GM21390 (cell line): ENCODE data around the gene AXIN2.

Source experiments
- ATAC-seq: cut with Tn5 transposase; IDR thresholded peaks from one replicate; pipeline ENCODE4 v1.9.1; 2021; ENCODE audit not compliant: unreplicated experiment

AXIN2 gene

DNA sequence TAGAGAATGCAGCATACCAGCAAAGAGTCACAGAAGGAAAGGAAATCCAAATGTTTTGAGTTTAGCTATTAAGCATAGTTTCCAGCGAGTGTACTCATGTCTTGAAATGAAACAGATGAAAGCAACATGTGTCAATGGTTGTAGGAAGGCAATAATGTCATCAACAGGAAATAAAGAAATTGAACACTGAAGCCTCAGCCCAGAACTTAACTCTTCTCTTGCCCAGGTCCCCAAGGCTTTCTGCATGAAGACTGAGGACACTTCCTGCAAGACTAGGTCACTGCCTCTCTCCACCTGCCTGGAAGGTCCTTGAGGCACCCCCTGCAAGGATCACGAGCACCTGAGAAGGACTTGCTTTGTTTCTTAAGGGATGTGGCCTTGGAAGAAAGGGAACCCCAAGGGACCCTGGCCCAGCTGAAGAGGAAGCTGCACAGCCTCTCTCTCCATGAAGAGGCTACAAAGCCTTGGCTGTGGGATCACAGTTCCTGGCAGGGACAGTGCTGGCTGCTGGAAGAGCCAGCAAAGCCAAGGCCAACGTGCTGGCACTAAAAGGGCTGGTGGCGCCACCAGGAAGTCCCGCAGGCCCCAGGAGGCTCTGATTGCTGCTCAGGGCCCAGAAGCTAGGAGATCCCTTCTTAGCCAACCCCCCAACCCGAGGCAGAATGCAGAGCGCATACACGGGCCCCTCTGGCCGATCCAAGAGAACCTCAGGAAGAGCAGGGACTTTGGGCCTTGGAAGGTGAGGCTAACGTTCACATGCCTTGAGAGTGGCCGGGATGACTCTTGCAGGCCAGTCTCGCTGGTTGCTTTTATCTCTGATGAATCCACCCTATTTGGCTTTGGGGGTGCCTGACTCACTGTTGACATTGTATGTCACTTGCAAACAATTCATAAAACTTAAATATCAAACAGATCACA, 23.4 kb upstream of the AXIN2 start:
- ATAC-seq = no peak

DNA sequence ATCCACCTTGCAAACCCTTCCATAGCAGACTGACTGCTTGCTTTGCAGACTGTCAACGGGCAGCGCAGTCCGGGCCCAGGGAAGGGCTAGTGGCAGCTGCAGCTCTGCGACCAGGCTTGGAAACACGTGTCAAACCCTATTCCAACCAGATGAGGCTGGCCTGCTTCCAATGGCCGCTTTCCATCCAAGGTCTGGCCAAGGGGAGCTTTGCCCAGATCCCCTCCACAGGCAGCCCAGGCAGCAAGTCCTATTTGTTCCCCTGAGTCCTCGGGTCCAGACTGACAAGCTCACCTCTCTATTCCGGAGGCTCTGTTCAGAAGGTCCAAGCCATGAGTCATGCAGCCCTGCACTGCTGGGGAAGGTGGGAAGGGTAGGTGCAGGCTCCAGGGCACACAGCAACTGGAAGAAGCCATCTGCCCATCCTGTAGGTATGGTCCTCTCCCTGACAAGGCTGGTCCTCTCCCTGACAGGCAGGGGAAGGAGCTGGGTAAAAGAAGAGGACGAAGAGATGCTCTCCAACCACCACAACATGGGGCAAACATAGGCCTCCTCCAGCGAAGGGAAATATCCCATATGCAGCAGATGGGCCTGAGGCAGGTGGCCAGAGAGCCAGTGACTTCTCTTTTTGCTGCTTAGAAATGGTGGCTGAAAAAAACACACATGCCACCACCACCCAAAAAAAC, 22.6 kb upstream of the AXIN2 start:
- ATAC-seq = no peak

DNA sequence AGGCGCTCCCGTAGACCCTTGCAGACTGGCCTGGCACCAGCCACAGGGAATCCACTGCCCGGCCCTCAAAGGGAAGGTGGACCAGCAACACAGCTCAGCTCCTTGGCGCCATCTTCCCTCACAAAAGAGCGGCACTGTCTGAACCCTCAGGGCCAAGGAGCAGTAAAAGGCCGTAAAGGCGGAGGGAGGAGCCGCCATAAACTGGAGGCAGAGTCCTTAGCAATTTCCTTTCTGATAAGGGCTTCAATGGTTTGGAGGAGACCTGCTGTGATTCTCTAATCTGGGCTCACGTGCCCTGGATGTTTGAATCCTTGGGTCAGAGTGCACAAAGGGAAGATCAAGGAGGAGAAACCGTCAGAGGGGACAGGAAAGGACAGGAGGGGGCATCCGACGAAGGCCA, 15.5 kb upstream of the AXIN2 start:
- no peak for ATAC-seq

DNA sequence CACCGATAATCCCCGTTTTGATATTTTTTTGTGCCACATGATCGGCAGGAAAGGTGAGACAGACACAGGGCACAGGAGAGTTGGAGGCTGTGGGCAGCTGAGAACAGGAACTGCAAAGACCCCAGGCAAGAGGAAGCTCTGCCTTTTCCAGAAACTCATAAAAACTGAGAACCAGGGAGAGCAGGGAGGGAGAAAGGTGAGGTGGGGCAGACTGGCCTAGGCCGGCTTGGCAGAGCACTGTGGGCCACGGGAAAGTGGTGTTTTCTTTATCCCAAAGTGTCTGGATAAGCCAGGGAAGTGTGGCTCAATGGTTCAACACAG, 11.8 kb upstream of the AXIN2 start:
- ATAC-seq = no peak

DNA sequence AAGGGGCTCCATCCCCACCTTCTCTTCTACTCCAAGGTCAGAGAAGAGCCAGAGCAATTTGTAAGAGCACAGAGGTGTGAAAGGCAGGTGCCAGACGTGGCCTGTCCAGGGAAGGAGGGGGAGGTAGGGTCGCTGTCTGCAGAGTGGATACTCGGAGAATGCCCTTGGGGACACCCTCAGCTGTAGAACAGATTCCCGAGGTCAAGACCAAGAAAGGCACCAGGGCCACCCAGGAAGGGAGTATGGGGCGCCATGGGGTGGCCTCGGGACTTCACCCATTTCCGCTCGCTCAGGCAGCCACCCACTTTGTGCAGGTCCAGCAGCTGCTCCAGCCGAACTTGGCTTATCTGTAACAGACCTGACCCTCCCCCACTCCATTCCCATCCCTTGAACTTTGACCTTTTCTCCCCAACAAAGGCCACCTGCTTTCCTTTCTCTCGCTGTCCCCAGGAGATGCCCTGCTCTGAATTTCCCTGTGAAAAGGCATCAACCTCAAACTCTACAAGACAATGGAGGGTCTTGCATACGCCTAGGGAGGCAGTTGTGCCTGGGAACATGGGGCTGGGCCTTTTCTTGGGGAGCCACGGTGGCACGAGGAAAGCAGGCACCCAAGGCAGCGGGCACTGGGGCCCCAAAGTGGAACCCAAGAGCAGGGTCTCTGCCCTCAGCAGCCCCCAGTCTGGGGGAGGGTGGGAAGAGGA, 11.3 kb upstream of the AXIN2 start:
- ATAC-seq = no peak

DNA sequence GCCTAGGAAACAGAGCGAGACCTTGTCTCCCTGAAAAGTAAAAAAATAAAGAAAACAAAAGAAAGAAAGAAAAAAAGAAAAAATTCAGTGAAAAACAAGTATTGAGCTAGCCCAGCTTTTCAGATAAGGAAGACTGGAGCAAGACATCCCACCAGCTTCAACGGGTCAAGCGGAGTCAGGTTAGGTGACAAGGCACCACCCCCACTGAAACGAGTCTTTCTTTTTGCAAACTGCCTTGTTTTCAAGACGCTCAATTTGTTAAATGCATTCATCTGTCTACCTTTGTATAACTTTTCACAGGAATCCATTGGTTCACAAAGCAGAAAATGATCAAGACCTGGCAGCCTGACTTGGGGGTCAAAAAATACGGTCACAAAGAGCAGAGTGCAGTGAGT, 10.7 kb upstream of the AXIN2 start:
- no peak for ATAC-seq

DNA sequence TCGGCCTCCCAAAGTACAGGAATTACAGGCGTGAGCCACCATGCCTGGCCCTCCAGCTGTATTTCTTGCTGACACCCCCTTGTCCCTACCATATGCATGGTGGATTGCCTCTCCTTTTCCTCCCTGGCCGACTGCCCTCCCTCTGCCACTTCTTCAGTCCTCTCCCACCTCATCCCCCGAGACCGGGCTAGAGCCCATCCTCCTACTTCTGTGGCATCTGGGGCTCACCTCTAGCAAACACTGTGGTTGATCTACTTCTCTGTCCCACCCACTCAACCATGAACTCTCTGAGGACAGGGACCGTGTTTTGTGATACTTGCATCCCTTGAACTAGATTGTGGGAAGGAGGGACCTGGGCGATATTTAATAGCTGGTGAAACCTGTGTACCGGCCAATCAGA, 7.5 kb upstream of the AXIN2 start:
- no peak for ATAC-seq

DNA sequence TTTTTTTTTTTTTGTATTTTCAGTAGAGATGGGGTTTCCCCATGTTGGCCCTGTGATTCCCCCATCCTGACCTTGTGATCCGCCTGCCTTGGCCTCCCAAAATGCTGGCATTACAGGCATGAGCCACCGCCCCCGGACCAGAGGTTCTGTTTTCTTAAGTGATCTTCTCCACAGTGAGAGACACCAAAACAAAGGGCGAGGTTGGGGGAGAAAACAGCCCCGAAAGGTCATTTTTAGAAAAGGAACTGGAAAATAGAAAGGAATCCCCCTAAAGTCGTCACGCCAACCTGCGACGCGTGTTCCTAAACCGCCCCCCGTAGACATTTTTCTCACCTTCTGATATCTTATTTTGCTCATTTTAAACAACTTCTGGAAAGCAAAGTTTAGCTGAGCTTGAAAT, 6.1 kb upstream of the AXIN2 start:
- ATAC-seq = no peak

DNA sequence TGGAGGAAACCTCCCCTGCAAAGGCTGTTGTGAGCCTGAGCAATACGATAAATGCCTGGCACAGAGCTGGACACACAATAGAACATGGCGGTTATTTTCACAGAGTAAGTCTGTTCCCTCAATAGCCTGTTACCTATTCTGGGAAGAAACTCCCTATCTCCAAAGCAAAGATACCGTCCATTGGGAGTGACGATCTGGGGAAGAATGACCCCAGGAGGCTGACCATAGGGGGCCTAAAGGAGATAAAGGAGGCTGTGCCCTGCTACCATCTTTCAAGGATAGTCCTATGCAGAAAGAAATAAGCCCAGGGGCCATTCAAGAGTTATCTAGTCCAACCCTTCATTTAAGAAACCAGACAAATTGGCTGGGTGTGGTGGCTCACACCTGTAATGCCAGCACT, 4.1 kb upstream of the AXIN2 start:
- ATAC-seq = no peak

DNA sequence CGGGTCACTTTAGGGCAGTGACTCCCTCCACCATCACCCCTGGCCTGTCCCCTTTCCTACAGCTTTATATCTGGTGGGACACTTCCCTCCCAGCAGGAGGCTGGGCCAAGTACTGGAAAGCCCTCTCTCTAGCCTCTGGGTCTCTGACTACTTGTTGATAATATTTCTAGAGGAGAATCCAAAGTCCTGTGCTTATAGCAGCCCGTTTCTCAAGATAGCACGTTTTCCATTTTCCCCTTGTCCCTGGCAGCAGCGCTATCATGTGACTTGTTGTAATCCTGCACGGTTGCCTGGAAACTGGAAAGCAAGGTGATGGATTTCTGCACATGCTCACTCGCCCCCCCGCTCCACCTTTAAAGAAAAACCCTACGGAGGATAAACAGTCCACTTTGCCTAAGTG, 3.3 kb upstream of the AXIN2 start:
- ATAC-seq = no peak

DNA sequence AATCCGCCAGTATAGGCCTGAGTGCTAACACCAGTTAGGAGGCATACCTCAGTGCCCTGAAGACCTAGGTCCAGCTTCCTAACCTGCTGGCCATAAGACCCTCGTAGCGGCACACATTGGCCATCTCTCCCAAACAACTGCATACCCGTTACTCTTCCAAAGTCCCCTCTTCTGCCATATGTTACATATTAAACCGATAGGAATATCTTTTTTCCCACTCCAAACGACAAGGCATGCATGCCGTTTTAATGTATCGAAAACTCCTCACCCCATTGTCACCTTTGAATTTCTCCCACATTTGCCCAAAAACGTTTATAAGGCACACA, 721 bp upstream of the AXIN2 start:
- ATAC-seq = no peak

DNA sequence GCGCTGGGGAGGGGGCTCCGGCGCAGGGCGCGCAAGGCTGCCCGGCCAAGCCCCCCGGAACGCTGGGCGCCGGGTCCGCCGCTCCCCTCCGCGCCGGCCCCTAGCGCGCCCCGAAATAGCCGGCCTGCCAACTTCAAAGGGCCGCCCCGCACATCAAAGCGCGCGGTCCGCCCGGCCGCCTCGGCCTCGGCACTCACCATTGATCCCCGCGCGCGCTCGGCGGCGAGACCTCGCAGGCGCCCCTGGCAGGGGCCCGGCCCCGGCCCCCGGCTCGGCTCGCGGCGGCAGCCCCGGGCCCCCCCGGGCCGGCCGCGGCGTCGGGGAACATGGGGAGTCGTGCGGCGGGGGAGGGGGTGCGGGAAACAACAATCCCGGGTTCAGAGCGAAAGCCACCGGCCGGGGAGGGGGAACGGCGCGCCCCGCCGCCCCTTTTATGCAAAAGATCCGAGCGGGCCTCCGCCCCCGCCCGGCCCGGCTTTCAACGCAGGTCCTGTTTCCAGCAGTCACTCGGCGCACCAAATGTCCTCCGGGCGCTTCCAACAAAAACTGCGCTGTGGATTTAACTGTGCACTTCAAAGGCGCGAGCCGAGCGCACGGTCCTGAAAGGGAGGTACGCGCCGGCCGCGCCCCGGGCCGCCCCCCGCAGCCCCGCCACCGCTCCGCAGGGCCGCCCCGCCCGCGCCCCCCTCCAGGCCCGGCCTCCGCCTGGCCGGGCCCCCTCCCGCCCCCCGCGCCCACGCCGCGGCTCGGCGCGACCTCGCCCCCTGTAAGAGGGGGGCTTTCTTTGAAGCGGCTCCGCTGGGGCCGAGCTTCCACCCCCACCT, 608 bp downstream of the AXIN2 start:
- ATAC-seq = no peak

DNA sequence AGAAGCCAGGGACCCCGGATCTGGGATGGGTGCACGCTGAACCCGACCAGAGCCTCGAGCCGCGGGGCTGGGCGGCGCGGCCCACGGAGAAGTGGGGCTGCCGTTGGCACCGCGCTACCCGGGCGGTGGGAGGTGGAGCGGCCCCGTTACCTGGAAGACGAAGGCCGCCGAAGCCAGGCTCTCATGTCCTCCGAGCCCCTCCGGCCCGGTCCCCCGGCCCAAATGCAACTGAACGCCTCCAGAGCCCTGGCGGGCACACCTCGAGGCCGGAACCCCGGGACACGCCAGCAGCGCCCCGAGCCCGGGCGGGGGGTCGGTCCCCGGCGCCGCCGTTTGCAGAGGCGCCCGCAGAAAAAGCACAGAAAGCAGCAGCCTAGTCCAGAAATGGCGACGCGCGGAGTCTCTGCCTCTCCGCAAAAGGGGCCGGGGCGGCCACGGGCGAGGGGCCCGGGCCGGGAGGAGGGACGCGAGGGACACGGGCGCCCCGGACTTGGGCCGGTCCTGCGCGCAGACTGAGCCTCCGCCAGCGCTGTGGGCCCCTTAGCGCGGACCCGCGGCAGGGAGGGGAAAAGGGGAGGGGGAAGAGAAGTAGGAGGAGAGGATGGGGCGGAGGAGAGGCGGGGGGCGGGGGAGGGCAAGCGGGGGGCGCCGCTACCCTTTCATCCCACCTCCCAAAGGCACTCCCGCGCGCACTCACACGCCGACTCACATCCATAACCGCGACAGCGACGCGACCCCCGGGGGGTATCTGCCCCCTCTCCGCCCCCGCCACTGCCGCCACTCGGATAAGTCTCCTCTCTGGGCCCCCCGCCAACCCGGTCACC, 1.4 kb downstream of the AXIN2 start:
- ATAC-seq = no peak

DNA sequence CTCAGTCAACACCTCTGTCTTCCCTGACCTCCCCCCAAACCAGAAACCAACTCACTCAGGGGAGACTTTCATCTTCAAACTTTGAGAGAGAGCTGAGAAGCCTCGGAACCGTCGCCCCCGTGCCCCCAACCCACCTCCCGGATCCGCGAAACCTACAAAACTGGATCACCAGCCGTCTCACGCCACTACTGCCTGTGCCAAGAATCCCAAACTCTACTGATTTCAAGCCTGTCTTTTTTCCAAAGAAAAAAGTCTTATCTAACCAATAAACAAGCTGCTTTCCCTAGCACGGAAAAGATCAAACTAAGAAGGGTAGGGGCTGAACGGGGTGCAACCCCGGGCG, 2.0 kb downstream of the AXIN2 start:
- no peak for ATAC-seq

DNA sequence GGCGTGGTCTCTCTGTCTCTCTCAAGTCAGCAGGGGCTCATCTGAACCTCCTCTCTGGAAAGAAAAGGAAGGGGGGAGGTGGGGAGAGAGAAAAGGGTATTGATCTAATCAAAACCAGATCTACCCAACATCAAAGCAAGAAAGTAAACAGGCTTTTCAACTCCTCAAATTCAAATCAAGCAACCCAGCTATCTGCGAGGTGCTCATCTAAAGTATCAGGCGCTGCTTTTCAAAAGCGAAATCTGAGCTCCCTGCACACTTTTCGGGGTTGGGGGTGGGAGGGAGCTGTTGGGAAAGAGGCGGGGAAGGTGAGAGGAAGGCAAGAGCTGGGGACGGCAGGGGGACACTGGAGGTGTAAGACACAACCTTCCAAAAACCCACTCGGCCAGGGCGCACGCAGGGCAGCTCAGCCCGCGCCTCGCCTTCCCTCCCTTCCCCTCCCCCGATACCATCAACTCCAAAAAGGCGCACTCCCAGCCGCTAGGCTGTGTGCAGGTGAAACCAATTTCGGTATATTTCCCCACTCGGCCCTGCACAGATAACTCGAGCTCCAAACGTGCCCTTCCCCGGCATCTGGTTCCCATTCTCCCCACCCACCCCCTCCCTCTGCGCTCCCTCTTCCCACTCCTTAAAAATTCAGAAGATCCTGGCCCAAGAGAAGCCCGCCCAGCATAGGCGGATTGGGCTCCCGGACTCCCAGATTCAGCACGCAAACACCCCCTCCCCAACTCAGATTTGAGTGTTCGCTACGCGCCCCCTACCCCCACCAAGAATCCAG, 2.6 kb downstream of the AXIN2 start:
- no peak for ATAC-seq

DNA sequence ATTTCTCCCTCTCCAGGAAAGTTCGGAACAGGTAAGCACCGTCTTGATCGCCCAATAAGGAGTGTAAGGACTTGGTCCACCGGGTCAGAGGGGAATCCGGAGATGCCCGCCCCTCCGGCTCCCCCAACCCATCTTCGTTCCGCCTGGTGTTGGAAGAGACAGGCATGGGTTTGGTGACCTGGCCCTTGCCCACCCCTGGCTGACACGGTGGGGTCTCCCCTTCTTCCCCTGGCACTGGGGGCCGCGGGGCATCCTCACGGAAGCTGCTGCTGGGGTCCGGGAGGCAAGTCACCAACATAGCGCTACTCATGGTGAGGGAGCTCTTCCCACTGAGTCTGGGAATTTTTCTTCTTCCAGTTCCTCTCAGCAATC, 3.2 kb downstream of the AXIN2 start:
- ATAC-seq = no peak

DNA sequence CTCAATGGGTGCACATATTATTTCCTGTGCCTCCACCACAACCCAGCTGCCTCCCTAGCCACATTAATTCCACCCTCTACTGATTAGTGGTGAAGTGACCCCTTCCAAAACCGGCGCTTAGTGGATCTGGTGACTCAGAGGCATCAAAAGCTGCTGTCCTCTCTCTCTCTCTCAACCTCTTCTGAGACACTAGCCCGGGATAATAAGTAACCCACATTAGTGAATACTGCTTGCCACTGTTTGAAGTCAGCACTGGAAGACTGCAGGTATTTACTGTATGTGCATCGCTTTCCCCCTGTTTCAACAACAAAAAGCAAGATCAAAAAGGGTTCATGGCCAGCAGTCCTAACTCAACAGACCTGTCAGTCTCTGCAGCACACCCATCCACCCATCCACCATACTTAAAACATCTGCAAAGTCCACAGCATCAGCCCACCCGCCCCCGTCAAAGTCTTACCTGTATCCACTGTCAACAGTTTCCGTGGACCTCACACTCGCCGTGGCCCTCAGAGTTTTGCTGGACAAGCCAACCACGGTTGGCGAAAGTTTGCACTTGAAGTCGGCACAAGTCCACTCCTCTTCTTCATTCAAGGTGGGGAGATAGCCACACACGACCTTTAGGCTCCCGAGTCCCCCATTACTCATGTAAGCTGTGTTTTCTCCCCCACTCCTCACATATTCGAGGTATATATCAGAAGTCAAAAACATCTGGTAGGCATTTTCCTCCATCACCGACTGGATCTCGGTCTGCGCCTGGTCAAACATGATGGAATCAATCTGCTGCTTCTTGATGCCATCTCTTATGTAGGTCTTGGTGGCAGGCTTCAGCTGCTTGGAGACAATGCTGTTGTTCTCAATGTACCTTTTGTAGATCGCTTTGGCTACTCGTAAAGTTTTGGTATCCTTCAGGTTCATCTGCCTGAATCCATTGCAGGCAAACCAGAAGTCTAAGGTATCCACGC, 3.8 kb downstream of the AXIN2 start:
- ATAC-seq = no peak

DNA sequence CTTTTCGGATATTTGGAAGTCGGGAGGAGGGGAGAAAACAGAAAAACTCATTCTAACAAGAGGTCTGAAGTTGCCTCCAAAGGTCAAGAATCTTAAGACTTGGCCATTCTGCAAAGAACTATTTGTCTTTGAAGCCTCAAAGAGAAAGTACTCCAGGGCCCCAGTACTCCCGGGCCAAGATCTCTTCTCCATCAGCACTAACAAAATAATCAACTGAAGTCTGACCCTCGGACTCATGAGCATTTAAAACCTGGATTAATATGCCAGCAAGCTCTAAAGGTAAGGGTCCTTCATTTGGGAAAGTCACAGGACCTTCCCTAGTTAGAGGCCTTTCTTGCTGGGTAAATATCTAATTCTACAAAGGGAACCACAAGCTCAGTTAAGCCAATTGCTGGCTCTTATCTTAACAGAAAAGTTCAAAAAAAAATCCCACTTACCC, 4.5 kb downstream of the AXIN2 start:
- ATAC-seq = no peak
